RWPE1 (cell line): Measurements from ENCODE around the gene AMELX.

Experiments
- CTCF ChIA-PET: fragments of 350-600 bp; sonication (Branson Sonifier 250); formaldehyde crosslinking; extraction: SDS; loops from one replicate; lab custom pipeline; 2021; lab: Yijun Ruan, JAX
- POLR2A ChIA-PET: fragments of 400-600 bp; formaldehyde crosslinking; extraction: SDS; loops from one replicate; lab custom pipeline; 2020; ENCODE audit warnings: antibody characterized with exemption; ENCODE audit not compliant: low non-redundant PET; lab: Yijun Ruan, JAX
- DNase-seq: peaks from one replicate; pipeline ENCODE4 v3.0.0; 2012; ENCODE audit warnings: low spot score
- H3K27ac ChIP-seq: fragments of 450-650 bp; 2 replicates; pipeline ENCODE4 v1.5.1; 2017
- CTCF ChIP-seq: fragments of 450-650 bp; conservative IDR thresholded peaks from 2 replicates; pipeline ENCODE4 v1.5.1; 2017; ENCODE audit warnings: low read depth, mild to moderate bottlenecking

The AMELX gene

GRCh38 chrX:11347300-11347699 is 54.1 kb downstream of the AMELX start:
- CTCF ChIA-PET = no interaction called here
- TF ChIP-seq CTCF = no peak
- no peak overlapping the region for H3K27ac ChIP-seq
- DNase-seq = no peak
- POLR2A ChIA-PET = interaction anchor here (0.5 kb wide), 1 partner anchor 107 kb away, joined by 3 read pairs; no protein-coding TSS in a partner anchor

GRCh38 chrX:11349020-11349419 is 55.8 kb downstream of the AMELX start:
- no peak for DNase-seq
- no peak for TF ChIP-seq CTCF
- POLR2A ChIA-PET = no interaction called here
- CTCF ChIA-PET = interaction anchor here (0.8 kb wide), 1 partner anchor 982 kb away, joined by 4 read pairs; no protein-coding TSS in a partner anchor
- H3K27ac ChIP-seq = no peak overlapping the region

GRCh38 chrX:11349661-11350337 is 56.6 kb downstream of the AMELX start:
- no peak for TF ChIP-seq CTCF
- H3K27ac ChIP-seq = no peak overlapping the region
- CTCF ChIA-PET = no interaction called here
- no peak for DNase-seq
- POLR2A ChIA-PET = no interaction called here
